Trophoblast cell (in vitro differentiated cells and primary cell): ENCODE data around the gene SNX24.
A peak's percentile ranks its signal among the peaks of the same experiment; 100 is the strongest.

Experiments
- DNase-seq, 2 donors: peaks; one replicate each; pipeline ENCODE4 v3.0.0-alpha.2; 2016
- H2AFZ ChIP-seq: 2 replicates; pipeline ENCODE4 v1.6.1; 2013; ENCODE audit warnings: low read length, moderate library complexity, mild to moderate bottlenecking; ENCODE audit not compliant: insufficient read depth, poor library complexity
- H2AK5ac ChIP-seq: 2 replicates; pipeline ENCODE4 v1.6.1; 2013; ENCODE audit warnings: mild to moderate bottlenecking, low read length
- H2BK120ac ChIP-seq: 2 replicates; pipeline ENCODE4 v1.6.1; 2013; ENCODE audit warnings: low read length, mild to moderate bottlenecking, moderate library complexity; ENCODE audit not compliant: insufficient read depth, poor library complexity
- H2BK12ac ChIP-seq: 2 replicates; pipeline ENCODE4 v1.6.1; 2013; ENCODE audit warnings: mild to moderate bottlenecking, low read length, moderate library complexity
- H2BK5ac ChIP-seq: 2 replicates; pipeline ENCODE4 v1.6.1; 2013; ENCODE audit warnings: low read length, low read depth, moderate library complexity, mild to moderate bottlenecking; ENCODE audit not compliant: poor library complexity
- H3K14ac ChIP-seq: 2 replicates; pipeline ENCODE4 v1.6.1; 2013; ENCODE audit warnings: mild to moderate bottlenecking, low read length
- H3K18ac ChIP-seq: 2 replicates; pipeline ENCODE4 v1.6.1; 2013; ENCODE audit warnings: mild to moderate bottlenecking, low read length
- H3K23ac ChIP-seq: 2 replicates; pipeline ENCODE4 v1.6.1; 2013; ENCODE audit warnings: low read length
- H3K27ac ChIP-seq: 2 replicates; pipeline ENCODE4 v1.5.1; 2013; ENCODE audit warnings: low read depth, mild to moderate bottlenecking, inconsistent platforms, low read length, moderate library complexity
- H3K27me3 ChIP-seq: 2 replicates; pipeline ENCODE4 v1.6.1; 2013; ENCODE audit warnings: inconsistent platforms, mild to moderate bottlenecking, low read length, moderate library complexity; ENCODE audit not compliant: insufficient read depth
- H3K36me3 ChIP-seq, 2 experiments: 1 replicate in 1 of 2; 2 replicates in 1 of 2; pipeline ENCODE4 v1.6.1; 2013; ENCODE audit warnings: low read length in 2 of 2, mild to moderate bottlenecking in 2 of 2, moderate library complexity in 1 of 2; ENCODE audit not compliant: insufficient read depth in 2 of 2, control insufficient read depth in 1 of 2
- H3K4ac ChIP-seq: 2 replicates; pipeline ENCODE4 v1.6.1; 2013; ENCODE audit warnings: low read depth, mild to moderate bottlenecking, low read length, moderate library complexity
- H3K4me1 ChIP-seq, 2 experiments: 1 replicate in 1 of 2; 2 replicates in 1 of 2; pipeline ENCODE4 v1.6.1; 2013; ENCODE audit warnings: low read length in 2 of 2, mild to moderate bottlenecking in 2 of 2, moderate library complexity in 1 of 2; ENCODE audit not compliant: insufficient read depth in 2 of 2, control insufficient read depth in 1 of 2
- H3K4me2 ChIP-seq: 2 replicates; pipeline ENCODE4 v1.6.1; 2013; ENCODE audit warnings: inconsistent platforms, mild to moderate bottlenecking, low read length, moderate library complexity
- H3K4me3 ChIP-seq: 2 replicates; pipeline ENCODE4 v1.5.1; 2013; ENCODE audit warnings: mild to moderate bottlenecking, low read depth, low read length, inconsistent platforms
- H3K79me1 ChIP-seq: one replicate; pipeline ENCODE4 v1.6.1; 2013; ENCODE audit warnings: low read length
- H3K79me2 ChIP-seq: 2 replicates; pipeline ENCODE4 v1.6.1; 2013; ENCODE audit warnings: low read length, mild to moderate bottlenecking; ENCODE audit not compliant: control insufficient read depth, insufficient read depth, poor library complexity
- H3K9ac ChIP-seq: 2 replicates; pipeline ENCODE4 v1.6.1; 2013; ENCODE audit warnings: mild to moderate bottlenecking, low read length
- H3K9me3 ChIP-seq: 2 replicates; pipeline ENCODE4 v1.6.1; 2013; ENCODE audit warnings: low read depth, mild to moderate bottlenecking, control low read depth, inconsistent platforms, low read length; ENCODE audit not compliant: insufficient read depth
- H4K12ac ChIP-seq: 2 replicates; pipeline ENCODE4 v1.6.1; 2013; ENCODE audit warnings: low read depth, mild to moderate bottlenecking, low read length, moderate library complexity
- H4K8ac ChIP-seq: 2 replicates; pipeline ENCODE4 v1.6.1; 2013; ENCODE audit warnings: low read depth, mild to moderate bottlenecking, low read length, moderate library complexity
- H4K91ac ChIP-seq: one replicate; pipeline ENCODE4 v1.6.1; 2013; ENCODE audit warnings: low read depth, mild to moderate bottlenecking, low read length, moderate library complexity
- WGBS: extraction: QIAGEN DNeasy Blood & Tissue Kit; methylation state at CpG from one replicate; pipeline ENCODE4 v1.1.7; 2013; ENCODE audit warnings: missing lambda C conversion rate; ENCODE audit not compliant: insufficient read length, insufficient coverage; ENCODE audit errors: extremely low coverage; 5-methylcytosine and 5-hydroxymethylcytosine counted together

SNX24 gene

DNA sequence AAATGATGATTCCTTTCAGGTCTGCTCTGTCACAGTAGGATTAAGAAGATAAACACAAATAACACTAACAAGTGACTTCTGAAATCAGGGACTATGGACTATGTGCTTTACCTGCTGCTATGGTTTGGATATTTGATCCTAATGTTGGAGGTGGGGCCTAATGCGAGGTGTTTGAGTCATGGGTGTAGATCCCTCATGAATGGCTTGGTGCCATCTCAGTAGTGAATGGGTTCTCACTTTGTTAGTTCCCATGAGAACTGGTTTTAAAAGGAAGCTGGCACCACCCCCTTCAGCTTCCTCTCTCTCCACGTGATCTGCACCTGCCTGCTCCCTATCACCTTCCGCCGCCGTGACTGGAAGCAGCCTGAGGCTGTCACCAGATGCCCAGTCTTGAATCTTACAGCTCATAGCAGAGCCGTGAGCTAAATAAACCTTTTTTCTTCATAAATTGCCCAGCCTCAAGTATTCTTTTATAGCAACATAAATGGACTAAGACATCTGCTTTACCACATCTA lies 187.8 kb downstream of the SNX24 start:
- no peak overlapping the region for H4K8ac ChIP-seq
- peaks cover 0 to 2% of the 10 kb centered on the region in 2 experiments for H3K36me3 ChIP-seq
- H3K27ac ChIP-seq, result no peak overlapping the region
- H3K9me3 ChIP-seq, result no peaks in the 10 kb centered on the region
- H2AFZ ChIP-seq, result no peak overlapping the region
- no peak overlapping the region for H3K23ac ChIP-seq
- peaks cover 10% of the 10 kb centered on the region for H3K79me2 ChIP-seq
- no peak overlapping the region for H3K14ac ChIP-seq
- no peak overlapping the region for H2BK120ac ChIP-seq
- no peak overlapping the region for H4K91ac ChIP-seq
- WGBS, result no CpG with 5 or more reads among the region's 6 CpGs
- no peak overlapping the region for H3K9ac ChIP-seq
- no peak overlapping the region for H3K4me2 ChIP-seq
- H3K79me1 ChIP-seq, result peaks cover 14% of the 10 kb centered on the region
- no peak overlapping the region for H4K12ac ChIP-seq
- H2BK12ac ChIP-seq, result no peak overlapping the region
- no peak overlapping the region for H3K18ac ChIP-seq
- H3K27me3 ChIP-seq, result no peaks in the 10 kb centered on the region
- DNase-seq, result no peak
- H2BK5ac ChIP-seq, result no peak overlapping the region
- peaks cover 0 to 4% of the 10 kb centered on the region in 2 experiments for H3K4me1 ChIP-seq
- H2AK5ac ChIP-seq, result no peak overlapping the region
- no peak overlapping the region for H3K4me3 ChIP-seq
- no peak overlapping the region for H3K4ac ChIP-seq

- Histone ChIP-seq H3K79me2 (peaks cover 10% of the 10 kb centered on the region), H4K91ac (peak overlapping the region; percentile 48), H3K18ac (peak overlapping the region; percentile 55), H2BK12ac (peak overlapping the region; percentile 26), H2BK120ac (peak overlapping the region; percentile 20), H3K79me1 (peaks cover 14% of the 10 kb centered on the region), H3K27me3 (no peaks in the 10 kb centered on the region), H4K8ac (peak overlapping the region; percentile 86), H2AK5ac (no peak overlapping the region), H4K12ac (peak overlapping the region; percentile 66), H2BK5ac (no peak overlapping the region), H3K9me3 (no peaks in the 10 kb centered on the region), H3K9ac (no peak overlapping the region), H3K23ac (no peak overlapping the region), H3K4ac (no peak overlapping the region), H2AFZ (peak overlapping the region; percentile 96), H3K27ac (no peak overlapping the region), H3K14ac (peak overlapping the region; percentile 85), H3K4me1 (peaks cover 0 to 4% of the 10 kb centered on the region in 2 experiments), H3K36me3 (no peaks in the 10 kb centered on the region), H3K4me2 (peak overlapping the region; percentile 78), H3K4me3 (peak overlapping the region; percentile 92)
- no CpG with 5 or more reads among the region's 27 CpGs for WGBS
- peak; percentile 61 to 78 for DNase-seq
Observed at GRCh38 chr5:123035360-123035917, 190.0 kb downstream of the SNX24 start.

GRCh38 chr5:123035918-123036390 lies 190.5 kb downstream of the SNX24 start:
- no peak overlapping the region for H2AK5ac ChIP-seq
- H4K91ac ChIP-seq, result peak overlapping the region; percentile 48
- H3K9ac ChIP-seq, result peak overlapping the region; percentile 54
- H3K27me3 ChIP-seq, result no peaks in the 10 kb centered on the region
- H2BK12ac ChIP-seq, result peak overlapping the region; percentile 26
- peaks cover 10% of the 10 kb centered on the region for H3K79me2 ChIP-seq
- peak overlapping the region; percentile 85 for H3K14ac ChIP-seq
- peak overlapping the region; percentile 73 for H2BK120ac ChIP-seq
- H3K9me3 ChIP-seq, result no peaks in the 10 kb centered on the region
- H4K8ac ChIP-seq, result peak overlapping the region; percentile 86
- no peaks in the 10 kb centered on the region for H3K36me3 ChIP-seq
- peak overlapping the region; percentile 54 for H2BK5ac ChIP-seq
- peaks cover 14% of the 10 kb centered on the region for H3K79me1 ChIP-seq
- H2AFZ ChIP-seq, result peak overlapping the region; percentile 96
- H4K12ac ChIP-seq, result peak overlapping the region; percentile 66
- H3K4me3 ChIP-seq, result peak overlapping the region; percentile 92
- H3K4ac ChIP-seq, result peak overlapping the region; percentile 12
- peak; percentile 63 to 71 for DNase-seq
- H3K18ac ChIP-seq, result peak overlapping the region; percentile 59
- no CpG with 5 or more reads among the region's 40 CpGs for WGBS
- peak overlapping the region; percentile 60 for H3K27ac ChIP-seq
- peak overlapping the region; percentile 78 for H3K4me2 ChIP-seq
- no peak overlapping the region for H3K23ac ChIP-seq
- peaks cover 0 to 4% of the 10 kb centered on the region in 2 experiments for H3K4me1 ChIP-seq

DNA sequence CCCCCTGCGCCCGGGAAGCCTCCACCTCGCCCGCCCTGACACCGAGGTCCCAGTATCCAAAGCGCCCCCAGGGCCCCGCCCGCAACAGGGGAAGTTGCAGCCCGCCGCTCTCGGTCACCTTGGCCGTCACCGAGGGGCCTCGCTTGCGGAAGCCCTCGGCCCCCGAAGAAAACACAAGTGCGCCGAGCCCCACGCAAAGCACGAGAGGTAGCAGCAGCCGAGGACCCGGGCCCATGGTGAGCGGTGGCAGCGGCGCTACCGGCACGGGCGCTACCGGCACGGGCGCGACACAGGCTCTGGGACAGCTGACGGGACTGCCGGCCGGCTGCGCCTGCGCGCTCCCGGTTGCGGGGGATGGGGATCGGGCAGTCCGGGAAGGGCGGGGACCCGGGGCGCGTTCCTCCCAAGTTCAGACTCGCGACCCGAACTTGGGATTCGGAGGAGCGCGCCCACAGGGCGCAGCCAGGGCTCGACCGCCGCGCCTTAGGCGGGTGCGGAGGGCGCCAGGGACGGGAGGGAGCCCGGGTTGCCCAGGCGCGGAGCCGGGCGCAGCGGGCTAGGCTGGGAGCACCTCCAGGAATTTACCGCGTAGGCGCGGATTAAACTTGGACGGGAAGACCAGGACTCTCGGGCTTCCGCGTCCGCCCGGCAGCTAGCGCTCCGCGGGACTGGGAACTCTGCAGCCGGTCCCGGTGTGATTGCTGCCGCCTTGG lies 191.1 kb downstream of the SNX24 start, which contains the start of gene PPIC:
TSS of gene PPIC (minus strand) at position 335 of the 713 bp plus-strand sequence. CDS start at position 235, 100 bp downstream.
- no peaks in the 10 kb centered on the region for H3K36me3 ChIP-seq
- H3K14ac ChIP-seq, result peak within 1 kb of the TSS; percentile 85
- H3K18ac ChIP-seq, result peak within 1 kb of the TSS; percentile 88
- H3K4me2 ChIP-seq, result peak within 1 kb of the TSS; percentile 78
- H4K12ac ChIP-seq, result peak within 1 kb of the TSS; percentile 88
- H3K4me3 ChIP-seq, result peak within 1 kb of the TSS; percentile 92
- no peak within 1 kb of the TSS for H3K23ac ChIP-seq
- peaks cover 10% of the 10 kb centered on the region for H3K79me2 ChIP-seq
- peaks cover 0 to 4% of the 10 kb centered on the region in 2 experiments for H3K4me1 ChIP-seq
- H2BK5ac ChIP-seq, result peak within 1 kb of the TSS; percentile 54
- H3K4ac ChIP-seq, result peak within 1 kb of the TSS; percentile 61
- H2BK120ac ChIP-seq, result peak within 1 kb of the TSS; percentile 73
- H4K8ac ChIP-seq, result peak within 1 kb of the TSS; percentile 86
- no CpG with 5 or more reads among the region's 84 CpGs for WGBS
- peak within 1 kb of the TSS; percentile 26 for H2BK12ac ChIP-seq
- peak; percentile 69 to 70 for DNase-seq
- peaks cover 14% of the 10 kb centered on the region for H3K79me1 ChIP-seq
- peak within 1 kb of the TSS; percentile 84 for H3K9ac ChIP-seq
- peak within 1 kb of the TSS; percentile 96 for H2AFZ ChIP-seq
- H2AK5ac ChIP-seq, result no peak within 1 kb of the TSS
- no peaks in the 10 kb centered on the region for H3K9me3 ChIP-seq
- H3K27ac ChIP-seq, result peak within 1 kb of the TSS; percentile 60
- no peaks in the 10 kb centered on the region for H3K27me3 ChIP-seq
- H4K91ac ChIP-seq, result peak within 1 kb of the TSS; percentile 77
